ENCODE measurements around the gene SATL1.
"Not testable (repeated sequence)": the region's sequence is repeated elsewhere in the genome, so short reads cannot be mapped to it uniquely, and the experiment has no call there.

- TF ChIP-seq MXD1 (CRISPR knock-in tag; IDR thresholded peaks at IDR 0.05; ENCODE audit: borderline replicate concordance, poor library complexity, severe bottlenecking); CTCF (IDR thresholded peaks at IDR 0.05 in 2 of 3, conservative IDR thresholded peaks at IDR 0.05 in 1 of 3; ENCODE audit: insufficient read depth in 2 of 3, low read depth in 1 of 3, low read length in 3 of 3); MAX (CRISPR knock-in tag; IDR thresholded peaks at IDR 0.05); KAT8 (IDR thresholded peaks at IDR 0.05; ENCODE audit: low read depth): not testable (repeated sequence)
These were observed 166.3 kb downstream of the SATL1 start for GRCh38 chrX:85077247-85077646.

Data from K562 (cell line).